ENCODE results near the gene PAQR5.
"Not testable (repeated sequence)": the region's sequence is repeated elsewhere in the genome, so short reads cannot be mapped to it uniquely, and the experiment has no call there.

PAQR5 gene

DNA sequence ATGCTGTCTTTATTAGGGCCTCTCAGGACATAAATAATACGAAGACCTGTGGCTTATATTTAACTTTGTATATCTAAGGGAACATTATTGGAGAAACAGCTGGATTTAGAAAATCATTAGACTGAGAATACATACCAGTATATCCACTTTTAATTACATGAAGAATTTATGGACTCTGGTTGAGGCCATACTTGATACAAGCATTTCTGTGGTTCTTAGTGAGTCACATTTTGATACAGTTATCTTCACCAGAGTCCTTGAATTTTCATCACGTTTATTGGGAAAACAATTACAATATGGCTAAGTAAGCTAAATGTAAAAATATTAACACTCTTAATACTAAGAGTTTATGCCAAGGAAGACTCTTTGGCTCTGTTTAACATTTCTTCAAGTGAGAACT is 125.3 kb downstream of the PAQR5 start:
- no peak for DNase-seq (ENCODE audit: low read depth in 2 of 2)

DNA sequence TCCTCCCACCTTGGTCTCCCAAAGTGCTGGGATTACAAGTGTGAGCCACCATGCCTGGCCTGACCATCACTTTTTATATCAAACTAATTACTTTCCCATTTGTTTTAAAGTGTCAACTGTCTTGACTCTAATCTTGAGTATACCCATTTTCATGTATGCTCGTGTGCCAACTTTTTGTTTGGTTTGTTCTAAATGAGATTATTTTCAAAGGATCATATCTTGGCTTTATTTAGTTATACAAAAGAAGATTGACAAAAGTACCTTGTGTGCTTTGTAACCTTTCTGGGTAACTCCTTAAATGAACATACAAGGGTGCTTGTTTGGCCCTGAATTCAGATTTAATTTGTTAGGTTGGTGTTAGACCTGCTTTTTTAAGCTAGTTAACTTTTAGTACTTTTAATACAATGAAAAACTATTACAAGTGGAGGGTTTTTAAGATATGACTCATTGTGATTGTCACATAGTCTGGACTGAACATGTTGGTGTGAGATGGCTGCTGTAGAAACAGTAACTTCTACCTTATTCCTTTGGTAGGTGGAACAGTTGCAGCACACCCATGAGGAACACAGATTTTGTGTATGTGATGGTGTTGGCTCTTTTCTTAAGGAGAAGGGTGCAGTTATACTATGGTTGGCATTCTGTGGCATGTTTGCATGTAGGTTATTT is 126.2 kb downstream of the PAQR5 start:
- DNase-seq (ENCODE audit: low read depth in 2 of 2), result no peak

DNA sequence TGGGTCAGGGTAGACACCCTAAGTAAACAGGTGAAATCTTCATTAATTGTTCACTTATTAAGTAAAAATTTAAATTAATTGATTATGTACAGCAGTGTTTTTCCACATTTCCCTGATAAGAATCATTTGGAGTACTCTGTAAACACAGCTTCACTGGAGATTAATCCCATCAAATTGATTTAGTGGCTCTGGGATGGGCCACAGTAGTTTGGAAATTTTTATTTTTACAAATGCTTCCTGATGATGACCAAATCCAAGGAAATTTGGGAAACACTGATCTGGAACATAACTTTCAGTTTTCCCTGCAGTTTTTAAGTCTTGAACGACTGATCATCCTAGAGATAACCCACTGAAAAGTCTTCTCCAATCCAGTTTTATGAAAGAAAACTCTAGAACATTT is 135.1 kb downstream of the PAQR5 start:
- no peak for DNase-seq (ENCODE audit: low read depth in 2 of 2)

DNA sequence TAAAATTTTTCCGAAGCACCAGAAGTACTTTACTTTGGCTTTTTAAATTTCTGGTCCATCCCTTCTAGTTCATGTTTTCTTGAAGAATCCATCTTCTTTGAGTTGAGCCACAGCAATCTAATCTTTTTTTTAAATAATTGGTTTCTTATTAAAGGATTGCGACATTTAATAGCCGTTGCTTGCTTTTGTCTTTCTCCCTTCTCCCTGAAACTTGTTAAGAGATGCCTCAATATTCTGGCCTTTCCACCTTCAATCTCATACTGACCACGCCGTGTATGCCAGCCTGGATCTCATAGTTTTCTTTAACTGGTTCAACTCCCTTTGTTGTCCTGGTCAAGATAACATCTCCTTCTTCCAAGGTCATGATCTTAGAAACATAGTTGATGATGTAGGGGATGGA is 135.5 kb downstream of the PAQR5 start:
- no peak for DNase-seq (ENCODE audit: low read depth in 2 of 2)

DNA sequence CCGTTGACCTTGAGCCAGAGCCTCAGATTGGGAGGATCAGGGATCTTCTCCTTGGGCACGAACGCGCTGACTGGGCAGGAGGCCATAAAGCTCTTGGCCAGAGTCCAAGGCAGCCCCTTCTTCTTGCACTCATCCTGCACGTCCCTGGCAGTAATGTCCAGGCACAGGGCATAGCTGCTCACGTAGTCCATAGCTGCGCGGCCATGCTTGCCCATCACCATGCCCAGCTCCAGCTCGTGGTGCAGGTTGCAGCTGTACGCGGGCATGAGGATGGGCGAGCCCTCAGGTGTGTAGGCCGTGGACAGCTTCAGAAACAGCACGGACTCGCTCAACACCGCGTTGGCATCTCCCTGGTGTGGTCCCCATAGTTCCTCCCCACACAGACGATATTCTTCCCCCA is 136.0 kb downstream of the PAQR5 start:
- no peak for DNase-seq (ENCODE audit: low read depth in 2 of 2)

DNA sequence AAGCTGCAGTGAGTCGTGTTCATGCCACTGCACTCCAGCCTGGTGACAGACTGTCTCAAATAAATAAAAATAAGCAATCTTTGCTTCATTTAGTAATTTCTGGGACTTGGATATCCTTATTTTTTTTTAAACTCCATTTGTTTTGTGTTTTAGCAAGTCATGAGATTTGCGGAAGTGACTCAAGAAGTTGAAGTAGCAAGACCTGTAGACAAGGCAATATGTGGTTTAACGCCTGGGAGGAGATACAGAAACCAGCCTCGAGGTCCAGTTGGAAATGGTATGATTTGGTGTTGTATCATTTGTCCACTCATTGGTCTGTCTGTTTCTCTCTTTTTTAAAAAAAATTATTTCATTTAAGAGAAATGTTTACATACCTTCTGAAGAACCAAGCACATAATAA is 137.3 kb downstream of the PAQR5 start:
- no peak for DNase-seq (ENCODE audit: low read depth in 2 of 2)

DNA sequence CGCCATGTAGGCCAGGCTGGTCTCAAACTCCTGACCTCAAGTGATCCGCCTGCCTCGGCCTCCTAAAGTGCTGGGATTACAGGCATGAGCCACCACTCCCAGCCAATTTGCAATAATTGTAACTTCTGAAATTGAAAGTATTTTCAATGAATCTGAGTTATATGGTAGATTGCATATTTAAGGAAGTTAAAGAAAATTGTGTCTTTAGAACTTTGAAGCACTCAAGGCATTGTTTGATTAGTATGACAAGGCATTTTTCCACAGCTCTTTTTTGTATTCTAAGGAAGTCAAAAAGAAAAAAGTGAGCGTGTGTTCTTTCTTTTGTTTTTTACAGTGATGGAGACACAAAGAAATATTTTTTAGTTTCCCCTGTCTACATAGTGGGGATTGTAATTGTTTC is 138.2 kb downstream of the PAQR5 start:
- DNase-seq (ENCODE audit: low read depth in 2 of 2), result no peak

DNA sequence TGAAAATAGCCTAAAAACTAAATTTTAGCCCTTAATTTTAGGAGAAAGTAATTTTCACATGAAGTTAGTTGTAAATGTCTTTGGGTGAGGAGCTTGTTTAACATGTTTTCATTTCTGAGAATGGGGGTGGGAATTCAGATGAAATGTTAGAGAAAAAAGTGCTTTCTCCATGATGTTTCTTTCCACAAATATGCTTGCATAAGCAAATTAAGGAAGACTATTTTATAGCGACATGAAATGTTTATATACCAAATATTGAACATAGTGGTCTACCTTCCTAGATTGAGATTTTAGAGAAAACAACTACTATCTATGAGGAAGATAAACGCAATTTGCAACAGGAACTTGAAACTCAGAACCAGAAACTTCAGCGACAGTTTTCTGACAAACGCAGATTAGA is 140.9 kb downstream of the PAQR5 start:
- DNase-seq (ENCODE audit: low read depth in 2 of 2), result no peak

DNA sequence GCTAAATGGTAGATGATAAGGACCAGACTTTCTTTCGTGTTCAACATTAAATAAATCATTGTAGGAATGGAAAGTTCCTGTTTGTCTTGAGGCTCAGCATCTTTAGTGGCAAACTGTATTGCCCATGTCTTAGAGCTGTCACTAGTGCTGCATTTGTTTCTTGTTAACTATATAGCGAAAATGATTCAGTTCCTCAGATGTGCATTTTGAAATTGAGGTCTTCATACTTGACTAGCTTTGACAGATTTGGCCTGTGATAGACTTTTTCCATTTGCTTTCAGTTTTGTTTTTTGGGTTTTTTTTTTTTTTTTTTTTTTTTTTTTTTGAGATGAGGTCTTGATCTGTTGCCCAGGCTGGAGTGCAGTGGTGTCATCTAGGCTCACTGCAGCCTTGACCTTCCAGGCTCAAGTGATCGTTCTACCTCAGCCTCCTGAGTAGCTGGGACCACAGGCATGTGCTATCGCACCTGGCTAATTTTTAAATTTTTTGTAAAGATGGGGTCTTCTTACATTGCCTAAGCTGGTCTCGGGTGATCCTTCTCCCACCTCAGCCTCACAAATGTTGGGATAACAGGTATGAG is 144.4 kb downstream of the PAQR5 start:
- DNase-seq (ENCODE audit: low read depth in 2 of 2), result no peak

DNA sequence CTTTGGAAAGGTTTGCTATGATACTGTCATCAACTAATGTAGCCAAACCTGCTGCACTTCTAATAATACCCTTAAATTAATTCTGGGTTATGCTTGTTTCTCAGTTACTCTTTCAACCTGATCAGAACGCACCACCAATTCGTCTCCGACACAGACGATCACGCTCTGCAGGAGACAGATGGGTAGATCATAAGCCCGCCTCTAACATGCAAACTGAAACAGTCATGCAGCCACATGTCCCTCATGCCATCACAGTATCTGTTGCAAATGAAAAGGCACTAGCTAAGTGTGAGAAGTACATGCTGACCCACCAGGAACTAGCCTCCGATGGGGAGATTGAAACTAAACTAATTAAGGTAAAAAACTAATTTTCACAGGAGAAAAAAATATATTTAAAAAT is 146.0 kb downstream of the PAQR5 start:
- DNase-seq (ENCODE audit: low read depth in 2 of 2), result no peak

DNA sequence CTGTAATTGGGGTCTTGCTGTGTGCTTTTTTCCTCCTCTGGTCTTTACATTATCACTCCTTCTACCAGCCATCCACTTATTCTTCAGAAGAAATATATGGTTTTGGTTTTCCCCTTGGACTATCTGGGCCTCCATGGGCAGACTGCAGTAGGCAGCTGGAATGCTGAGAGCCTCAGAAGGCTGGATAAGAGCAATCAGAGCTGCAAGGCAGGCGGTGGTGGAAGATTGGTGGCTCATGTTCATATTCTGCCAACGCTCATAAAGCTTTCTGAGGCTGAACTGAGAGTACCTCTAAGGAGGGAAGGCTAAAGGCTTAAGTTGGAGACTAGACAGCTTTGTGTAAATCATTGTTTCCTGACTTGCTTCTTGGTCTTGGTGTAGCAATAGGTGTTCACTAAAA is 148.2 kb downstream of the PAQR5 start:
- DNase-seq (ENCODE audit: low read depth in 2 of 2), result no peak

DNA sequence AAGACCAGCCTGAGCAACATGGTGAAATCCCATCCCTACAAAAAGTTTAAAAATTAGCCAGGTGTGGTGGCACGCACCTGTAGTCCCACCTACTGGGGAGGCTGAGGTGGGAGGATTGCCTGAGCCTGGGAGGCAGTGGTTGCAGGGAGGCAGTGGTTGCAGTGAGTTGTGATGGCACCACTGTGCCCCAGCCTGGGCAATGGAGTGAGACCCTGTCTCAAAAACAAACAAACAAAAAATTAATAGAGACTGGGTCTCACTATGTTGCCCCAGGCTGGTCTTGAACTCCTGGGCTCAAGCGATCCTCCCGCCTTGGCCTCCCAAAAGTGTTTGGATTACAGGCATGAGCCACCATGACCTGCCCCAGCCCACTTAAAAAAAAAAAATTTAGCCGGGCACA is 151.5 kb downstream of the PAQR5 start:
- DNase-seq (ENCODE audit: low read depth in 2 of 2), result not testable (repeated sequence)

DNA sequence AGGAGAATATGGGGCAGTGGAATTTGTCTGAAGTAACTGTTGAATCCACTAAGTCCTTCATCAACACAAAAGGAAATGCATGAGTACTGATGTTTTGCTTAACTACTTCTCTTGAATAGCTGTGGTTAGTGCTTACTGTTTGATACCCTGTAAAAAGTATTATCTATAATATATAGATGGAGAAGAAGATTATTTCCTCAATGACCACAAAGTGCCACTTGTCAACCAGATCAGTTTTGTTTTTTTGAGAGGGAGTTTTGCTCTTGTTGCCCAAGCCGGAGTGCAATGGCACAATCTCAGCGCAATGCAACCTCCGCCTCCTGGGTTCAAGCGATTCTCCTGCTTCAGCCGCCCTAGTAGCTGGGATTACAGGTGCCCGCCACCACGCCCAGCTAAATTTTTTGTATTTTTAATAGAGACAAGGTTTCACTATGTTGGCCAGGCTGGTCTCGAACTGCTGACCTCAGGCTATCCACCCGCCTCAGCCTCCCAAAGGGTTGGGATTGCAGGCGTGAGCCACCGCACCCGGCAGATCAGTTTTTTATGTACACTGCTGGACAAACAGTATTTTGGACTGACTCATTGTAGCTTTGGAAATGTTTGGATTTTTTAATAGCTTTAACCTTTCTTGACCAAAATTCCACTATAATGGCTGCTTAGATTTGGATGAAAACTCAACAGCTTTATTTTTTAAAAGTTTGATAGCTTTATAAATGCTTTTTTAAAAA is 152.4 kb downstream of the PAQR5 start:
- no peak for DNase-seq (ENCODE audit: low read depth in 2 of 2)

DNA sequence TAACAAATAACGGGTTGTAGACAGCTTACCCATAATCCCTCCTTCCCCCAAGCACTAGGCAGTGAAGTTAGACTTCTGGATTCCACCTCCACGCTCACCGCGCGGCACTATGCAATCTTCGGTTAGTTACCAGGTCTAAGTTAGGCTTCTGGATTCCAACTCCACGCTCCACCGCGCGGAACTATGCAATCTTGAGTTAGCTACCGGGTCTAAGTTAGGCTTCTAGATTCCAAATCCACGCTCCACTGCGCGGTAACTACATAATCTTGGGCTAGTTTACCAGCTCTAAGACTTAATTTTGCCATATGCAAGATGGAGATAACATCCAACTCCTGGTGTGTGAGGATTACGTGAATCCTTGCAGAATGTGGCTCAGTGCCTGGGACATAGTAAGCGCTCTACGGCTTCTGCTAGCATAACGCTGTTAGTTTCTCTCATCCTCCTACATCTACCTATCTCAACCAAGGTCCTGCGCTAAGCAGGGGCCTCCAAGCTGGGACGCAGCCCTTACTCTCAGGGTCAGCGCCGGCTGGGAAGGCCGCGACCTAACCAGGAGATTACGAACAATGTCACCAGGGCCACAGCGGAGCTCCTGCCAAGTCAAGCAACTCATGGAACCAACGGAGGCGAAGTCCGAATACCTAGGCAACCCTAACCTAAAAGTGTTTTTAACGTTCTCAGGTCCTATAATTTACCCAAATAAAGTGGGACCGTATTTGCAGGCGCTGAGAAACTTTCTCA is 153.4 kb downstream of the PAQR5 start:
- no peak for DNase-seq (ENCODE audit: low read depth in 2 of 2)

DNA sequence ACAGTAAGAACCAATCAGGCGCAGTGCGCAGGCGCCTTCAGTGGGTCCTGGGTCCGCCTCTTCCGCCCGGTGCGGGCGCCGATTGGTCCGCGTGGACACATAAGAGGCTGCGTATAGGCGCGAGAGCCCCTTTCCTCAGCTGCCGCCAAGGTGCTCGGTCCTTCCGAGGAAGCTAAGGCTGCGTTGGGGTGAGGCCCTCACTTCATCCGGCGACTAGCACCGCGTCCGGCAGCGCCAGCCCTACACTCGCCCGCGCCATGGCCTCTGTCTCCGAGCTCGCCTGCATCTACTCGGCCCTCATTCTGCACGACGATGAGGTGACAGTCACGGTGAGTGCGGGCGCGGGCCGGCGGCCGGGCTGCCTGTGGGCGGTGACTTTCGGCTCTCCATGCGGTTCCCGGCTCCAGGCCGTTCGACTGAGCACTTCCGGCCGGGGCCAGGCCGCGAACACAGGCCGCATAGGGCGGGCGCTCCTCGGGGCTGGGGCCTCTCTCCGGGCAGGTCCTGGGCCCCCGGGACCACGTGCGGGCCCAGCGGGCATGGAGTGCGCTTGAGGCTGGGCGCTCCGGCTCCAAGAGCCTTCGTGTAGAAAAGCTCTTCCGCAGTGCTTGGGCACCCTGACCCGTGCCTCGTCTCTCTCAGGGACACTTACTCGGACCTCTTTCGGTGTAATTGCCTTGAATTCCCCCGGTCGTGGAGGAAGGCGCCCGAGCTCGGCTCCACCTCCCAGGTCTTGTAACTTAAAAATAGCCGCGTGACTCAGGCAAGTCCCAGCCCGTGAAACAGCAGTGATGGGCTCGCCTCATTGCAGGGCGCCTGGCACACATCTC is 154.2 kb downstream of the PAQR5 start, which contains the start of gene RPLP1:
Gene RPLP1, plus strand, starts transcription at position 127 of the 830 bp plus-strand sequence. Its CDS starts 131 bp downstream, at position 258.
- peak; percentile 89 to 92 for DNase-seq (ENCODE audit: low read depth in 2 of 2)

DNA sequence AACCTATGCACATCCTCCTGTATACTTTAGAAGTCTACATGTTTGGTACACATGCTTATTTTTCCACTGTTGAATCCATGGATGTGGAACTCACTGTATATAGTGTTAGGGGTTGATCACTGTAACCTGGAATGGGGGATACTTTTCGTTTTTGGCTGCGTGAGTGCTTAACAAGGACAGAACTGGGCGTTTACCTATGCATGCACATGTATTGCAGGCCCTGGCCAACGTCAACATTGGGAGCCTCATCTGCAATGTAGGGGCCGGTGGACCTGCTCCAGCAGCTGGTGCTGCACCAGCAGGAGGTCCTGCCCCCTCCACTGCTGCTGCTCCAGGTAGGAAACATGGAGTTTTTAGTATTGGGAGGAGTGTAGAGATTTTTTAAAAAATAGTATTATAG is 156.2 kb downstream of the PAQR5 start:
- DNase-seq (ENCODE audit: low read depth in 2 of 2), result no peak

DNA sequence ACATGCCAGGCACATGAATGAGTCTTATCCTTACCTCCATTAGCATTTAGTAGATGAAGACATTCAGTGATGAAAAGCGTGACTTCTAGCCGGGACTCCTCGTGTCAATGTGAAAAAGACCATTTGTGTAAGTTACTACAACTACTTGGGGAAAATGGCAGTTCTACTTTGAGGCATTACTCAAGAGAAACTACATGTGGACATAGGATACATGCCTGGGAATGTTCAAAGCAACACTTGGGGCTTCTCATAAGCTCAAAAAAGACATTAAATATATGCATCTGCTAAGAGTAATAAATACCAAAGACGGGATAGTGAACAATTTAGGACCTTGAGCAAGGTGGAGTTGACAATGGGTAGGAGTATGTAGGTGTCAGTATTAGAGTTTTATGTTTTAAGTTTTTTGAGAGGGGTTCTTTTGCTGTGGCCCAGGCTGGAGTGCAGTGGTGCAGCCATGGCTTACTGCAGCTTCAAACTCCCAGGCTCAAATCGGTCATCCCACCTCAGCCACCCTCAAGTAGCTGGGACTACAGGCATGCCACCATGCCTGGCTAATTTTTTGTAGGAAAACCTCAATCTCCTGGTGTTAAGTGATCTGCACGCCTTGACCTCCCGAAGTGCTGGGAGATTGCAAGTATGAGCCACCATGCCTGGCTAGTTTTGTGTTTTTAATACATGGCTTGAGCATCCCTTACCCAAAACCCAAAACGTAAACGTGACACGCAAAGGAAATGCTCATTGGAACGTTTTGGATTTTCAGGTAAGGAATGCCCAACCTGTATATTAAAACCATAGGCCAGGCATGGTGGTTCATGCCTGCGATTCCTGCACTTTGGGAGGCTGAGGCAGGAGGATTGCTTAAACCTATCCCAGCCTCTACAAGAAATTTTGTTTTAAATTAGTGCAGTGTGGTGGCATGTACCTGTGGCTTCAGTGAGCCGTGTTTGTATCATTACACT is 157.8 kb downstream of the PAQR5 start:
- no peak for DNase-seq (ENCODE audit: low read depth in 2 of 2)

All from stimulated activated CD4-positive, alpha-beta T cell treated with anti-CD3 and anti-CD28 coated beads, Interleukin-15, amount 100 ng/mL, for 48 hours (primary cell).